ENCODE results near the gene ITPR1. TPM values are rescaled to one million over a fixed set of nuclear protein-coding genes. Genes with fewer than 3 reads are reported as not detected.

Gene ITPR1
- total RNA-seq, 1 experiment from 2014 or later, result 7.5 TPM

- Mint-ChIP-seq H3K27ac (ENCODE audit: low read depth, unreplicated experiment) (no peak overlapping the region), H3K27me3 (ENCODE audit: insufficient read depth, unreplicated experiment) (no peaks in the 10 kb centered on the region), H3K36me3 (ENCODE audit: insufficient read depth, unreplicated experiment) (no peaks in the 10 kb centered on the region), H3K4me1 (ENCODE audit: insufficient read depth, unreplicated experiment) (peaks cover 6% of the 10 kb centered on the region), H3K4me3 (ENCODE audit: unreplicated experiment) (no peak overlapping the region), H3K9me3 (ENCODE audit: unreplicated experiment) (no peaks in the 10 kb centered on the region)
- DNase-seq (ENCODE audit: unreplicated experiment), result no peak
- intact Hi-C loops (cut with micrococcal nuclease), result no loop called here
- CTCF ChIA-PET, result interaction anchor here (0.7 to 1.4 kb wide), 2 partner anchors 10 to 532 kb away, joined by 3 to 4 read pairs; no protein-coding TSS in a partner anchor
- no peak for TF ChIP-seq CTCF (IDR thresholded peaks at IDR 0.05; ENCODE audit: unreplicated experiment)
- POLR2A ChIA-PET, result no interaction called here
- no TSS peak for BruUV-seq (replicated peaks)
These were observed 77.9 kb downstream of the ITPR1 start for GRCh38 chr3:4570840-4571621.

GRCh38 chr3:4571690-4572334 is 78.7 kb downstream of the ITPR1 start:
- ChIA-PET CTCF (interaction anchor here (0.7 to 1.4 kb wide), 2 partner anchors 11 to 531 kb away, joined by 3 to 4 read pairs; no protein-coding TSS in a partner anchor), POLR2A (interaction anchor here (0.7 kb wide), 1 partner anchor 10 kb away, joined by 3 read pairs; no protein-coding TSS in a partner anchor)
- Mint-ChIP-seq H3K4me1 (ENCODE audit: insufficient read depth, unreplicated experiment) (peaks cover 9% of the 10 kb centered on the region), H3K27me3 (ENCODE audit: insufficient read depth, unreplicated experiment) (no peaks in the 10 kb centered on the region), H3K27ac (ENCODE audit: low read depth, unreplicated experiment) (no peak overlapping the region), H3K4me3 (ENCODE audit: unreplicated experiment) (no peak overlapping the region), H3K36me3 (ENCODE audit: insufficient read depth, unreplicated experiment) (no peaks in the 10 kb centered on the region), H3K9me3 (ENCODE audit: unreplicated experiment) (no peaks in the 10 kb centered on the region)
- peak; percentile 29 for DNase-seq (ENCODE audit: unreplicated experiment)
- TF ChIP-seq CTCF (IDR thresholded peaks at IDR 0.05; ENCODE audit: unreplicated experiment), result no peak
- intact Hi-C loops (cut with micrococcal nuclease), result no loop called here
- no TSS peak for BruUV-seq (replicated peaks)

GRCh38 chr3:4573153-4573552 is 80.0 kb downstream of the ITPR1 start:
- intact Hi-C loops (cut with micrococcal nuclease), result no loop called here
- ChIA-PET CTCF (interaction anchor here (0.6 to 0.7 kb wide), 2 partner anchors 10 to 53 kb away, joined by 3 read pairs; no protein-coding TSS in a partner anchor), POLR2A (interaction anchor here (0.6 to 1.3 kb wide), 3 partner anchors 9 to 271 kb away, joined by 3 read pairs; no protein-coding TSS in a partner anchor)
- H3K9me3 Mint-ChIP-seq (ENCODE audit: unreplicated experiment), result no peaks in the 10 kb centered on the region
- peaks cover 9% of the 10 kb centered on the region for H3K4me1 Mint-ChIP-seq (ENCODE audit: insufficient read depth, unreplicated experiment)
- DNase-seq (ENCODE audit: unreplicated experiment), result no peak
- H3K27ac Mint-ChIP-seq (ENCODE audit: low read depth, unreplicated experiment), result no peak overlapping the region
- no TSS peak for BruUV-seq (replicated peaks)
- no peaks in the 10 kb centered on the region for H3K27me3 Mint-ChIP-seq (ENCODE audit: insufficient read depth, unreplicated experiment)
- H3K4me3 Mint-ChIP-seq (ENCODE audit: unreplicated experiment), result no peak overlapping the region
- TF ChIP-seq CTCF (IDR thresholded peaks at IDR 0.05; ENCODE audit: unreplicated experiment), result no peak
- H3K36me3 Mint-ChIP-seq (ENCODE audit: insufficient read depth, unreplicated experiment), result no peaks in the 10 kb centered on the region

- H3K9me3 Mint-ChIP-seq (ENCODE audit: unreplicated experiment), result no peaks in the 10 kb centered on the region
- CTCF ChIA-PET, result no interaction called here
- intact Hi-C loops (cut with micrococcal nuclease), result no loop called here
- H3K4me1 Mint-ChIP-seq (ENCODE audit: insufficient read depth, unreplicated experiment), result peaks cover 9% of the 10 kb centered on the region
- H3K27me3 Mint-ChIP-seq (ENCODE audit: insufficient read depth, unreplicated experiment), result no peaks in the 10 kb centered on the region
- BruUV-seq (replicated peaks), result no TSS peak
- no peak overlapping the region for H3K27ac Mint-ChIP-seq (ENCODE audit: low read depth, unreplicated experiment)
- no peak for DNase-seq (ENCODE audit: unreplicated experiment)
- POLR2A ChIA-PET, result no interaction called here
- H3K4me3 Mint-ChIP-seq (ENCODE audit: unreplicated experiment), result no peak overlapping the region
- no peaks in the 10 kb centered on the region for H3K36me3 Mint-ChIP-seq (ENCODE audit: insufficient read depth, unreplicated experiment)
- no peak for TF ChIP-seq CTCF (IDR thresholded peaks at IDR 0.05; ENCODE audit: unreplicated experiment)
These were observed 81.3 kb downstream of the ITPR1 start for GRCh38 chr3:4574426-4574965.
